HEK293 (cell line): ENCODE results near the gene GDF7.

Experiments used
- CTCF ChIA-PET: fragments of 350-600 bp; formaldehyde crosslinking; extraction: SDS; loops from one replicate; lab custom pipeline; 2021; ENCODE audit warnings: antibody characterized with exemption; lab: Yijun Ruan, JAX
- POLR2A ChIA-PET: fragments of 300-600 bp; formaldehyde crosslinking; extraction: SDS; loops from one replicate; lab custom pipeline; 2020; ENCODE audit warnings: antibody characterized with exemption, inconsistent platforms; lab: Yijun Ruan, JAX
- H3K27ac ChIP-seq: fragments of 200-500 bp; sonication (Bioruptor generic); 2 replicates; pipeline ENCODE4 v1.5.1; 2014; ENCODE audit warnings: low read depth, low read length, control low read depth, inconsistent platforms; ENCODE audit errors: extremely low read depth
- H3K36me3 ChIP-seq, 2 experiments: fragments of 200-500 bp in 1 of 2; sonication (Bioruptor generic) in 1 of 2; 1 replicate in 1 of 2; 2 replicates in 1 of 2; pipeline ENCODE4 v1.5.1; 2014 to 2017; ENCODE audit warnings: inconsistent platforms in 2 of 2, low read length in 2 of 2; ENCODE audit not compliant: control insufficient read depth in 2 of 2, insufficient read depth in 1 of 2
- H3K4me1 ChIP-seq: fragments of 200-500 bp; sonication (Bioruptor generic); 2 replicates; pipeline ENCODE4 v1.5.1; 2014; ENCODE audit warnings: mild to moderate bottlenecking, low read length, inconsistent platforms; ENCODE audit not compliant: control insufficient read depth, insufficient read depth
- H3K4me3 ChIP-seq: 2 replicates; pipeline ENCODE4 v1.5.1; 2011; ENCODE audit warnings: low read depth, mild to moderate bottlenecking, control low read depth, low read length, moderate library complexity
- H3K9me3 ChIP-seq: fragments of 200-500 bp; sonication (Bioruptor generic); 2 replicates; pipeline ENCODE4 v1.5.1; 2014; ENCODE audit warnings: low read depth, low read length, inconsistent platforms; ENCODE audit not compliant: control insufficient read depth, insufficient read depth
- GFI1B ChIP-seq: fragments of 450-650 bp; formaldehyde crosslinking; IDR thresholded peaks from 2 replicates; pipeline ENCODE4 v1.5.1; 2016; ENCODE audit warnings: missing biosample characterization, missing genetic modification characterization
- KLF7 ChIP-seq: fragments of 450-650 bp; formaldehyde crosslinking; IDR thresholded peaks from 2 replicates; pipeline ENCODE4 v1.5.1; 2016; ENCODE audit warnings: missing biosample characterization, missing genetic modification characterization, borderline replicate concordance
- MEIS1 ChIP-seq: sonication (generic); formaldehyde crosslinking; IDR thresholded peaks from 2 replicates; pipeline ENCODE4 v1.8.1; 2022; ENCODE audit warnings: missing genetic modification reagents, mild to moderate bottlenecking, borderline replicate concordance
- OVOL3 ChIP-seq: fragments of 450-650 bp; formaldehyde crosslinking; IDR thresholded peaks from 2 replicates; pipeline ENCODE4 v1.5.1; 2016; ENCODE audit warnings: missing biosample characterization, missing genetic modification characterization
- SALL2 ChIP-seq: fragments of 450-650 bp; formaldehyde crosslinking; IDR thresholded peaks from 2 replicates; pipeline ENCODE4 v1.5.0; 2017; ENCODE audit warnings: missing biosample characterization, mild to moderate bottlenecking, missing genetic modification characterization, borderline replicate concordance
- TRIM28 ChIP-seq: IDR thresholded peaks from 2 replicates; pipeline ENCODE4 v1.6.1; 2011; ENCODE audit warnings: low read length, control low read depth, borderline replicate concordance
- YY2 ChIP-seq: fragments of 450-650 bp; formaldehyde crosslinking; IDR thresholded peaks from 2 replicates; pipeline ENCODE4 v1.5.1; 2016; ENCODE audit warnings: missing biosample characterization, missing genetic modification characterization
- ZNF138 ChIP-seq: fragments of 450-650 bp; formaldehyde crosslinking; IDR thresholded peaks from 2 replicates; pipeline ENCODE4 v1.5.1; 2016; ENCODE audit warnings: missing biosample characterization, missing genetic modification characterization, borderline replicate concordance
- ZNF626 ChIP-seq: fragments of 450-650 bp; sonication (Bioruptor Pico); formaldehyde crosslinking; IDR thresholded peaks from 2 replicates; pipeline ENCODE4 v1.5.1; 2018; ENCODE audit warnings: missing biosample characterization, missing genetic modification characterization, inconsistent platforms
- ZSCAN16 ChIP-seq: fragments of 450-650 bp; formaldehyde crosslinking; IDR thresholded peaks from 2 replicates; pipeline ENCODE4 v1.5.1; 2016; ENCODE audit warnings: missing biosample characterization, missing genetic modification characterization
- TF ChIP-seq, protein P1 (sequence below): fragments of 450-650 bp; formaldehyde crosslinking; IDR thresholded peaks from 2 replicates; pipeline ENCODE4 v1.5.1; 2016; ENCODE audit warnings: missing biosample characterization, missing genetic modification characterization
- TF ChIP-seq, protein P2 (sequence below): fragments of 450-650 bp; formaldehyde crosslinking; IDR thresholded peaks from 2 replicates; pipeline ENCODE4 v1.5.1; 2016; ENCODE audit warnings: missing biosample characterization, missing genetic modification characterization
- TF ChIP-seq, protein P3 (sequence below): fragments of 450-650 bp; formaldehyde crosslinking; IDR thresholded peaks from 2 replicates; pipeline ENCODE4 v1.5.1; 2016; ENCODE audit warnings: missing biosample characterization, missing genetic modification characterization
- TF ChIP-seq, protein P4 (sequence below): fragments of 450-650 bp; formaldehyde crosslinking; IDR thresholded peaks from 2 replicates; pipeline ENCODE4 v1.5.1; 2016; ENCODE audit warnings: missing biosample characterization, missing genetic modification characterization

The GDF7 gene

DNA sequence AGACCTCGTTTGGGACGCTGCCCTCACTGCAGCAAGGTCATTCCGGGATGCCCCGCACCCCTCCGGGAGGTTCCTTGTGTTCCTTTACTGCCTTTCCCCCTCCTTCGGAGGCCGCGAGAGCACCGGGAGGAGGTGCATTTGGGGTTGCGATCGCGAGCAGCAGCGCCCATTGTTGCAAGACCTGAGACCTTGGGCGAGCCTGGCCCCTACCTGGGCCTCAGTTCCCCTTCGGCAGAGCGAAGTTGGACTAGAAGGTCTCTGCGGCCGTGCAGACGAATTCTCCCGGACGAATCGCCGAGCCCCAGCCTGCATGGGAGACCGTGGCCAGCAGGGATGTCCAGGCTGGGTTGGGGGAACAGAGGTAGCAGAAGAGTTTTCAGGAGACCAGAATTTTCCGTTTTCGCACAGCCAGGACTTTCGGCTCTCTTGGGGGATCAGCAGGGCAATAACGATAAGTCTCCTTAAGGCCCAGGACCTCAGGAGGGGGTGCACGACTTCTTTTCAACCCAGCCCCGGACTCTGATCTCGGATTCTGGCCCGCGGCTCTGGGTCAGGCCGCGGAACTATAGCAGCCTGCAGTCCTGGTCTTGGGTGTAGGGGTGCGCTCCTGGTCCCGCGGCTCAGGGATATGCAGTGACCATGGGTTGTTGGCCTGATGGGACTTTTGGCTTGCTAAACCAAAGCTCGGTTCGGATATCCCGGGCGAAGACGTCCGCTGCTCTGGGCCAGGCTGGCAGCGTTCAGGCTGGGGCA is 2.8 kb downstream of the GDF7 start:
- CTCF ChIA-PET, result interaction anchor here (1.2 kb wide), 1 partner anchor 8 kb away, joined by 4 read pairs; no protein-coding TSS in a partner anchor
- Histone ChIP-seq H3K9me3 (no peaks in the 10 kb centered on the region), H3K36me3 (peaks cover 0 to 44% of the 10 kb centered on the region in 2 experiments; a peak in 1 of 3 replicates), H3K4me3 (no peak overlapping the region), H3K4me1 (no peaks in the 10 kb centered on the region), H3K27ac (no peak overlapping the region)
- TF ChIP-seq, protein P1, sequence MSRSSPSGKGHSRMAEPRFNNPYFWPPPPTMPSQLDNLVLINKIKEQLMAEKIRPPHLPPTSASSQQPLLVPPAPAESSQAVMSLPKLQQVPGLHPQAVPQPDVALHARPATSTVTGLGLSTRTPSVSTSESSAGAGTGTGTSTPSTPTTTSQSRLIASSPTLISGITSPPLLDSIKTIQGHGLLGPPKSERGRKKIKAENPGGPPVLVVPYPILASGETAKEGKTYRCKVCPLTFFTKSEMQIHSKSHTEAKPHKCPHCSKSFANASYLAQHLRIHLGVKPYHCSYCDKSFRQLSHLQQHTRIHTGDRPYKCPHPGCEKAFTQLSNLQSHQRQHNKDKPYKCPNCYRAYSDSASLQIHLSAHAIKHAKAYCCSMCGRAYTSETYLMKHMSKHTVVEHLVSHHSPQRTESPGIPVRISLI (tag by site-specific recombination), result no peak
- TF ChIP-seq KLF7 (tag by site-specific recombination) (no peak), ZNF626 (tag by site-specific recombination) (no peak), GFI1B (tag by site-specific recombination) (no peak), SALL2 (tag by site-specific recombination) (no peak), ZNF138 (tag by site-specific recombination) (no peak), MEIS1 (CRISPR knock-in tag) (no peak)
- TF ChIP-seq, protein P2, sequence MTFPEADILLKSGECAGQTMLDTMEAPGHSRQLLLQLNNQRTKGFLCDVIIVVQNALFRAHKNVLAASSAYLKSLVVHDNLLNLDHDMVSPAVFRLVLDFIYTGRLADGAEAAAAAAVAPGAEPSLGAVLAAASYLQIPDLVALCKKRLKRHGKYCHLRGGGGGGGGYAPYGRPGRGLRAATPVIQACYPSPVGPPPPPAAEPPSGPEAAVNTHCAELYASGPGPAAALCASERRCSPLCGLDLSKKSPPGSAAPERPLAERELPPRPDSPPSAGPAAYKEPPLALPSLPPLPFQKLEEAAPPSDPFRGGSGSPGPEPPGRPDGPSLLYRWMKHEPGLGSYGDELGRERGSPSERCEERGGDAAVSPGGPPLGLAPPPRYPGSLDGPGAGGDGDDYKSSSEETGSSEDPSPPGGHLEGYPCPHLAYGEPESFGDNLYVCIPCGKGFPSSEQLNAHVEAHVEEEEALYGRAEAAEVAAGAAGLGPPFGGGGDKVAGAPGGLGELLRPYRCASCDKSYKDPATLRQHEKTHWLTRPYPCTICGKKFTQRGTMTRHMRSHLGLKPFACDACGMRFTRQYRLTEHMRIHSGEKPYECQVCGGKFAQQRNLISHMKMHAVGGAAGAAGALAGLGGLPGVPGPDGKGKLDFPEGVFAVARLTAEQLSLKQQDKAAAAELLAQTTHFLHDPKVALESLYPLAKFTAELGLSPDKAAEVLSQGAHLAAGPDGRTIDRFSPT (tag by site-specific recombination), result no peak
- TF ChIP-seq, protein P3, sequence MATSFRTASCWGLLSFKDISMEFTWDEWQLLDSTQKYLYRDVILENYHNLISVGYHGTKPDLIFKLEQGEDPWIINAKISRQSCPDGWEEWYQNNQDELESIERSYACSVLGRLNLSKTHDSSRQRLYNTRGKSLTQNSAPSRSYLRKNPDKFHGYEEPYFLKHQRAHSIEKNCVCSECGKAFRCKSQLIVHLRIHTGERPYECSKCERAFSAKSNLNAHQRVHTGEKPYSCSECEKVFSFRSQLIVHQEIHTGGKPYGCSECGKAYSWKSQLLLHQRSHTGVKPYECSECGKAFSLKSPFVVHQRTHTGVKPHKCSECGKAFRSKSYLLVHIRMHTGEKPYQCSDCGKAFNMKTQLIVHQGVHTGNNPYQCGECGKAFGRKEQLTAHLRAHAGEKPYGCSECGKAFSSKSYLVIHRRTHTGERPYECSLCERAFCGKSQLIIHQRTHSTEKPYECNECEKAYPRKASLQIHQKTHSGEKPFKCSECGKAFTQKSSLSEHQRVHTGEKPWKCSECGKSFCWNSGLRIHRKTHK (tag by site-specific recombination), result no peak
- POLR2A ChIA-PET, result no interaction called here

DNA sequence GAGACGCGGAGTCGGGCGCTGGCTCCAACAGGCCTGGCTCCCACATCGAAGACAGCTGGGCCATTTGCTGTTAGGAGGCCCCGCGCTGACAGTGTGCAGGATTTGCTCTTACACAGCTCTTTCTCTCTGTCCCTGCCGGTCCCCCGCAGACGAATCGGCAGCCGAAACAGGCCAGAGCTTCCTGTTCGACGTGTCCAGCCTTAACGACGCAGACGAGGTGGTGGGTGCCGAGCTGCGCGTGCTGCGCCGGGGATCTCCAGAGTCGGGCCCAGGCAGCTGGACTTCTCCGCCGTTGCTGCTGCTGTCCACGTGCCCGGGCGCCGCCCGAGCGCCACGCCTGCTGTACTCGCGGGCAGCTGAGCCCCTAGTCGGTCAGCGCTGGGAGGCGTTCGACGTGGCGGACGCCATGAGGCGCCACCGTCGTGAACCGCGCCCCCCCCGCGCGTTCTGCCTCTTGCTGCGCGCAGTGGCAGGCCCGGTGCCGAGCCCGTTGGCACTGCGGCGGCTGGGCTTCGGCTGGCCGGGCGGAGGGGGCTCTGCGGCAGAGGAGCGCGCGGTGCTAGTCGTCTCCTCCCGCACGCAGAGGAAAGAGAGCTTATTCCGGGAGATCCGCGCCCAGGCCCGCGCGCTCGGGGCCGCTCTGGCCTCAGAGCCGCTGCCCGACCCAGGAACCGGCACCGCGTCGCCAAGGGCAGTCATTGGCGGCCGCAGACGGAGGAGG is 3.5 kb downstream of the GDF7 start:
- Histone ChIP-seq H3K4me1 (no peaks in the 10 kb centered on the region), H3K36me3 (peaks cover 0 to 48% of the 10 kb centered on the region in 2 experiments; a peak in 1 of 3 replicates), H3K4me3 (no peak overlapping the region), H3K9me3 (no peaks in the 10 kb centered on the region), H3K27ac (no peak overlapping the region)
- TF ChIP-seq YY2 (tag by site-specific recombination) (no peak), ZSCAN16 (no peak), TRIM28 (no peak), OVOL3 (no peak)
- TF ChIP-seq, protein P4, sequence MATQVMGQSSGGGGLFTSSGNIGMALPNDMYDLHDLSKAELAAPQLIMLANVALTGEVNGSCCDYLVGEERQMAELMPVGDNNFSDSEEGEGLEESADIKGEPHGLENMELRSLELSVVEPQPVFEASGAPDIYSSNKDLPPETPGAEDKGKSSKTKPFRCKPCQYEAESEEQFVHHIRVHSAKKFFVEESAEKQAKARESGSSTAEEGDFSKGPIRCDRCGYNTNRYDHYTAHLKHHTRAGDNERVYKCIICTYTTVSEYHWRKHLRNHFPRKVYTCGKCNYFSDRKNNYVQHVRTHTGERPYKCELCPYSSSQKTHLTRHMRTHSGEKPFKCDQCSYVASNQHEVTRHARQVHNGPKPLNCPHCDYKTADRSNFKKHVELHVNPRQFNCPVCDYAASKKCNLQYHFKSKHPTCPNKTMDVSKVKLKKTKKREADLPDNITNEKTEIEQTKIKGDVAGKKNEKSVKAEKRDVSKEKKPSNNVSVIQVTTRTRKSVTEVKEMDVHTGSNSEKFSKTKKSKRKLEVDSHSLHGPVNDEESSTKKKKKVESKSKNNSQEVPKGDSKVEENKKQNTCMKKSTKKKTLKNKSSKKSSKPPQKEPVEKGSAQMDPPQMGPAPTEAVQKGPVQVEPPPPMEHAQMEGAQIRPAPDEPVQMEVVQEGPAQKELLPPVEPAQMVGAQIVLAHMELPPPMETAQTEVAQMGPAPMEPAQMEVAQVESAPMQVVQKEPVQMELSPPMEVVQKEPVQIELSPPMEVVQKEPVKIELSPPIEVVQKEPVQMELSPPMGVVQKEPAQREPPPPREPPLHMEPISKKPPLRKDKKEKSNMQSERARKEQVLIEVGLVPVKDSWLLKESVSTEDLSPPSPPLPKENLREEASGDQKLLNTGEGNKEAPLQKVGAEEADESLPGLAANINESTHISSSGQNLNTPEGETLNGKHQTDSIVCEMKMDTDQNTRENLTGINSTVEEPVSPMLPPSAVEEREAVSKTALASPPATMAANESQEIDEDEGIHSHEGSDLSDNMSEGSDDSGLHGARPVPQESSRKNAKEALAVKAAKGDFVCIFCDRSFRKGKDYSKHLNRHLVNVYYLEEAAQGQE, result no peak
- ChIA-PET CTCF (interaction anchor here (1.2 kb wide), 1 partner anchor 9 kb away, joined by 4 read pairs; no protein-coding TSS in a partner anchor), POLR2A (no interaction called here)
